KOPT-K1 (cell line): Measurements from ENCODE around the gene FRAT2.

Source experiments
- H3K27ac ChIP-seq: fragments of 200-600 bp; sonication (generic); 2 replicates; pipeline ENCODE4 v1.5.1; 2016; ENCODE audit warnings: antibody characterized with exemption, mild to moderate bottlenecking, low read depth, low read length; ENCODE audit not compliant: poor library complexity, severe bottlenecking
- H3K36me3 ChIP-seq: fragments of 200-600 bp; sonication (generic); 2 replicates; pipeline ENCODE4 v1.5.1; 2017; ENCODE audit warnings: antibody characterized with exemption, mild to moderate bottlenecking, low read length, moderate library complexity; ENCODE audit not compliant: insufficient read depth
- H3K9me3 ChIP-seq: fragments of 200-600 bp; sonication (generic); 2 replicates; pipeline ENCODE4 v1.5.1; 2017; ENCODE audit warnings: antibody characterized with exemption, low read length, mild to moderate bottlenecking; ENCODE audit not compliant: insufficient read depth, poor library complexity, severe bottlenecking

The FRAT2 gene

GRCh38 chr10:97321804-97322190, 12.7 kb downstream of the FRAT2 start:
- Histone ChIP-seq H3K9me3 (no peaks in the 10 kb centered on the region), H3K36me3 (no peaks in the 10 kb centered on the region), H3K27ac (no peak overlapping the region)

GRCh38 chr10:97321032-97321803, 13.3 kb downstream of the FRAT2 start:
- no peaks in the 10 kb centered on the region for H3K36me3 ChIP-seq
- H3K27ac ChIP-seq = no peak overlapping the region

GRCh38 chr10:97320480-97321031, 14.0 kb downstream of the FRAT2 start:
- Histone ChIP-seq H3K27ac (no peak overlapping the region), H3K9me3 (no peaks in the 10 kb centered on the region), H3K36me3 (no peaks in the 10 kb centered on the region)

More at GRCh38 chr10:97321032-97321803, 13.3 kb downstream of the FRAT2 start:
- no peaks in the 10 kb centered on the region for H3K9me3 ChIP-seq

GRCh38 chr10:97319671-97320479, 14.7 kb downstream of the FRAT2 start:
- no peaks in the 10 kb centered on the region for H3K36me3 ChIP-seq
- H3K9me3 ChIP-seq = no peaks in the 10 kb centered on the region
- H3K27ac ChIP-seq = peak overlapping the region; percentile 86

GRCh38 chr10:97318772-97319651, 15.5 kb downstream of the FRAT2 start, which contains the start of gene FRAT1:
TSS of gene FRAT1 (plus strand) at chr10:97319271. CDS start at chr10:97319454, 183 bp downstream.
- H3K9me3 ChIP-seq = no peaks in the 10 kb centered on the region
- H3K27ac ChIP-seq = peak within 1 kb of the TSS; percentile 86
- H3K36me3 ChIP-seq = no peaks in the 10 kb centered on the region

GRCh38 chr10:97314671-97315070, 19.9 kb downstream of the FRAT2 start:
- Histone ChIP-seq H3K9me3 (no peaks in the 10 kb centered on the region), H3K36me3 (no peaks in the 10 kb centered on the region), H3K27ac (no peak overlapping the region)

- H3K27ac ChIP-seq = no peak overlapping the region
- H3K9me3 ChIP-seq = no peaks in the 10 kb centered on the region
- H3K36me3 ChIP-seq = no peaks in the 10 kb centered on the region
Measured at GRCh38 chr10:97312897-97313296, 21.6 kb downstream of the FRAT2 start.

- Histone ChIP-seq H3K36me3 (no peaks in the 10 kb centered on the region), H3K27ac (no peak overlapping the region), H3K9me3 (no peaks in the 10 kb centered on the region)
Measured at GRCh38 chr10:97311111-97311626, 23.4 kb downstream of the FRAT2 start.

- Histone ChIP-seq H3K36me3 (no peaks in the 10 kb centered on the region), H3K27ac (no peak overlapping the region), H3K9me3 (no peaks in the 10 kb centered on the region)
Measured at GRCh38 chr10:97307866-97308780, 26.4 kb downstream of the FRAT2 start.

- Histone ChIP-seq H3K36me3 (no peaks in the 10 kb centered on the region), H3K27ac (no peak overlapping the region), H3K9me3 (no peaks in the 10 kb centered on the region)
Measured at GRCh38 chr10:97307441-97307840, 27.1 kb downstream of the FRAT2 start.

GRCh38 chr10:97302088-97302791, 32.3 kb downstream of the FRAT2 start:
- Histone ChIP-seq H3K9me3 (no peaks in the 10 kb centered on the region), H3K36me3 (no peaks in the 10 kb centered on the region), H3K27ac (no peak overlapping the region)

- Histone ChIP-seq H3K36me3 (no peaks in the 10 kb centered on the region), H3K9me3 (no peaks in the 10 kb centered on the region), H3K27ac (no peak overlapping the region)
Measured at GRCh38 chr10:97300980-97301379, 33.5 kb downstream of the FRAT2 start.

GRCh38 chr10:97298223-97298571, 36.3 kb downstream of the FRAT2 start:
- H3K27ac ChIP-seq = no peak overlapping the region
- H3K36me3 ChIP-seq = no peaks in the 10 kb centered on the region
- H3K9me3 ChIP-seq = no peaks in the 10 kb centered on the region
